Tibial nerve (tissue), 4 donors: ENCODE measurements around the gene PSME1. TPM values are rescaled to one million over a fixed set of nuclear protein-coding genes. Genes with fewer than 3 reads are reported as not detected.

ENCODE experiments used
- DNase-seq, 2 donors: peaks; one replicate each; pipeline ENCODE4 v3.0.0-alpha.2; 2019; ENCODE audit warnings: low spot score in 2 of 2
- H3K27ac ChIP-seq, 4 donors: fragments of 200-600 bp; sonication (generic) in 3 of 4; one replicate each; pipeline ENCODE4 v1.5.1; 2017 to 2019; ENCODE audit warnings: mild to moderate bottlenecking in 1 of 4
- H3K27me3 ChIP-seq, 2 donors: fragments of 200-600 bp; sonication (generic) in 1 of 2; one replicate each; pipeline versions ENCODE4 v1.5.1 to v1.6.0; 2017 to 2019
- H3K36me3 ChIP-seq, 3 donors: fragments of 200-600 bp; sonication (generic); one replicate each; pipeline ENCODE4 v1.5.1; 2018 to 2019
- H3K4me1 ChIP-seq, 4 donors: fragments of 200-600 bp; sonication (generic) in 3 of 4; one replicate each; pipeline ENCODE4 v1.5.1; 2017 to 2019
- H3K4me3 ChIP-seq, 4 donors: fragments of 200-600 bp; sonication (generic) in 3 of 4; one replicate each; pipeline ENCODE4 v1.5.1; 2017 to 2019; ENCODE audit warnings: mild to moderate bottlenecking in 1 of 4, moderate library complexity in 1 of 4
- H3K9me3 ChIP-seq, 4 donors: fragments of 200-600 bp; sonication (generic) in 3 of 4; one replicate each; pipeline ENCODE4 v1.5.1; 2017 to 2019
- EP300 ChIP-seq, 2 donors: sonication (generic); formaldehyde crosslinking; IDR thresholded peaks; one replicate each; pipeline ENCODE4 v1.6.1; 2017; ENCODE audit warnings: antibody characterized with exemption in 2 of 2, mild to moderate bottlenecking in 1 of 2
- POLR2A ChIP-seq, 2 donors: fragments of 450-650 bp; IDR thresholded peaks; one replicate each; pipeline ENCODE4 v1.6.1; 2017; ENCODE audit warnings: antibody characterized with exemption in 2 of 2, mild to moderate bottlenecking in 2 of 2, moderate library complexity in 2 of 2
- WGBS, 2 donors: methylation state at CpG; one replicate each; pipeline ENCODE4 v1.1.5; 2018; 5-methylcytosine and 5-hydroxymethylcytosine counted together
- total RNA-seq, 4 donors: library from RNA; depleted of rRNA; stranded (reverse); fragments of >200 nt; gene quantifications; one replicate each; pipeline ENCODE4 v1.1.0, GENCODE V29; 2016
- TF ChIP-seq, protein P1 (sequence below), 5 experiments: fragments of 200-600 bp in 3 of 5; fragments of 450-650 bp in 2 of 5; sonication (generic) in 3 of 5; IDR thresholded peaks; one replicate each; pipeline ENCODE4 v1.5.1; 2016 to 2019; ENCODE audit warnings: antibody characterized with exemption in 5 of 5, mild to moderate bottlenecking in 3 of 5, moderate library complexity in 2 of 5

Gene PSME1
- total RNA-seq, 4 donors from 2014 or later, result 96.9 to 130 (median 110) TPM

DNA sequence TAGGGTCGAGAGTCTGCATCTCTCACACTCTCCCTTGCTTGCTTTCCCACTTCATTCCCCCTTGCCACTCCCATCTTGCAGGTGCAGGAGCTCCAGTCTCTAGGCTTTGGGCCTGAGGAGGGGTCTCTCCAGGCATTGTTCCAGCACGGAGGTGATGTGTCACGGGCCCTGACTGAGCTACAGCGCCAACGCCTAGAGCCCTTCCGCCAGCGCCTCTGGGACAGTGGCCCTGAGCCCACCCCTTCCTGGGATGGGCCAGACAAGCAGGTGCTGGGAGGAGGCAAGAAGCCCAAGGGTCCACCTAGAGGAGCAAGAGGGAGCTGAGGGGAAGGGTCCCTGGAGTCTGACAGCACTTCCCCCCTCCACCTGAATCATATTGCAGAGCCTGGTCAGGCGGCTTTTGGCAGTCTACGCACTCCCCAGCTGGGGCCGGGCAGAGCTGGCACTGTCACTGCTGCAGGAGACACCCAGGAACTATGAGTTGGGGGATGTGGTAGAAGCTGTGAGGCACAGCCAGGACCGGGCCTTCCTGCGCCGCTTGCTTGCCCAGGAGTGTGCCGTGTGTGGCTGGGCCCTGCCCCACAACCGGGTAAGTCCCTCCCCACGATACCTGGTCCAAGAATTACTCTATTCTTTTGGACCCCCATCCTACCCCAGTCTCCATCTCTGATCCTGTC, 15.5 kb downstream of the PSME1 start:
- no peak for DNase-seq
- Histone ChIP-seq H3K9me3 (no peaks in the 10 kb centered on the region), H3K4me1 (peaks cover 0 to 22% (median 8%) of the 10 kb centered on the region in 4 donors), H3K27me3 (no peaks in the 10 kb centered on the region), H3K4me3 (no peak overlapping the region), H3K27ac (no peak overlapping the region), H3K36me3 (peaks cover 8 to 84% (median 41%) of the 10 kb centered on the region in 3 donors)
- TF ChIP-seq EP300 (IDR thresholded peaks at IDR 0.05) (no peak), POLR2A (IDR thresholded peaks at IDR 0.05) (no peak)
- TF ChIP-seq, protein P1, sequence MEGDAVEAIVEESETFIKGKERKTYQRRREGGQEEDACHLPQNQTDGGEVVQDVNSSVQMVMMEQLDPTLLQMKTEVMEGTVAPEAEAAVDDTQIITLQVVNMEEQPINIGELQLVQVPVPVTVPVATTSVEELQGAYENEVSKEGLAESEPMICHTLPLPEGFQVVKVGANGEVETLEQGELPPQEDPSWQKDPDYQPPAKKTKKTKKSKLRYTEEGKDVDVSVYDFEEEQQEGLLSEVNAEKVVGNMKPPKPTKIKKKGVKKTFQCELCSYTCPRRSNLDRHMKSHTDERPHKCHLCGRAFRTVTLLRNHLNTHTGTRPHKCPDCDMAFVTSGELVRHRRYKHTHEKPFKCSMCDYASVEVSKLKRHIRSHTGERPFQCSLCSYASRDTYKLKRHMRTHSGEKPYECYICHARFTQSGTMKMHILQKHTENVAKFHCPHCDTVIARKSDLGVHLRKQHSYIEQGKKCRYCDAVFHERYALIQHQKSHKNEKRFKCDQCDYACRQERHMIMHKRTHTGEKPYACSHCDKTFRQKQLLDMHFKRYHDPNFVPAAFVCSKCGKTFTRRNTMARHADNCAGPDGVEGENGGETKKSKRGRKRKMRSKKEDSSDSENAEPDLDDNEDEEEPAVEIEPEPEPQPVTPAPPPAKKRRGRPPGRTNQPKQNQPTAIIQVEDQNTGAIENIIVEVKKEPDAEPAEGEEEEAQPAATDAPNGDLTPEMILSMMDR (IDR thresholded peaks at IDR 0.05), result no peak
- WGBS, 2 donors, result 93 to 96% methylated on average over 10 to 16 of the region's 16 CpGs

DNA sequence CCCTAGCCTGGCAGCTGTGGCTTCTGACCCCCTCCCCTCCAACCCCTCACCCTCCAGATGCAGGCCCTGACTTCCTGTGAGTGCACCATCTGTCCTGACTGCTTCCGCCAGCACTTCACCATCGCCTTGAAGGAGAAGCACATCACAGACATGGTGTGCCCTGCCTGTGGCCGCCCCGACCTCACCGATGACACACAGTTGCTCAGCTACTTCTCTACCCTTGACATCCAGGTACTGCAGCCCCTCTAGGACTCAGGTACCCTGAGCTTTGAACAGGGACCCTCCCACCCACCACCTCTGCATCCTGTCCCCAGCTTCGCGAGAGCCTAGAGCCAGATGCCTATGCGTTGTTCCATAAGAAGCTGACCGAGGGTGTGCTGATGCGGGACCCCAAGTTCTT, 19.1 kb downstream of the PSME1 start:
- no peaks in the 10 kb centered on the region for H3K9me3 ChIP-seq
- WGBS, 2 donors, result 97 to 98% methylated on average over 10 of the region's 10 CpGs
- H3K36me3 ChIP-seq, result peaks cover 10 to 98% (median 57%) of the 10 kb centered on the region in 3 donors
- H3K27me3 ChIP-seq, result no peaks in the 10 kb centered on the region
- no peak overlapping the region for H3K4me3 ChIP-seq
- no peak for DNase-seq
- no peak overlapping the region for H3K27ac ChIP-seq
- TF ChIP-seq EP300 (IDR thresholded peaks at IDR 0.05) (no peak), POLR2A (IDR thresholded peaks at IDR 0.05) (no peak)
- TF ChIP-seq, protein P1 (IDR thresholded peaks at IDR 0.05), result no peak
- peaks cover 0 to under 1% (median 0%) of the 10 kb centered on the region in 4 donors for H3K4me1 ChIP-seq

DNA sequence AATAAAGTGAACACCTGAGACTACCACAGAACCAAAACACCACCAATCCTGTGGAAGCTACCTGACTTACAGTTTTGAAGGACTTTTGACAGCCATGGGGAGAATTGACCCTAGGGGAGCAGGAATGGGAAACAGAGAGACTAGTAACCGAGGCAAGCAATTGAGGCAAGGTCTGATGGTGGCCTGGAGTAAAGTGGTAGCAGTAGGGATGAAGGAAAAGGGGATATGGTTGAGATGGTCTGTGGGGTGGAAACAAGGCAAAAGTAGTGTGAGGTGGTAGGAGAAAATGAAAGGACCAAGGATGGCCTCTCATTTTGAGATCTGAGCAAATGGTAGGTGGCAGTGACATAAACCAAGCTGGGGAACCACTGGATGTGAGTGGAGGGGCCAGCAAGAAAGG, 20.8 kb downstream of the PSME1 start:
- Histone ChIP-seq H3K9me3 (no peaks in the 10 kb centered on the region), H3K27me3 (no peaks in the 10 kb centered on the region), H3K36me3 (peaks cover 8 to 86% (median 45%) of the 10 kb centered on the region in 3 donors), H3K27ac (no peak overlapping the region), H3K4me3 (no peak overlapping the region), H3K4me1 (peaks cover 0 to 13% (median 3%) of the 10 kb centered on the region in 4 donors)
- TF ChIP-seq EP300 (IDR thresholded peaks at IDR 0.05), result no peak
- TF ChIP-seq, protein P1 (IDR thresholded peaks at IDR 0.05), result no peak
- no peak for TF ChIP-seq POLR2A (IDR thresholded peaks at IDR 0.05)
- DNase-seq, result no peak
- WGBS, 2 donors, result 88 to 90% methylated on average over 1 of the region's 1 CpG

DNA sequence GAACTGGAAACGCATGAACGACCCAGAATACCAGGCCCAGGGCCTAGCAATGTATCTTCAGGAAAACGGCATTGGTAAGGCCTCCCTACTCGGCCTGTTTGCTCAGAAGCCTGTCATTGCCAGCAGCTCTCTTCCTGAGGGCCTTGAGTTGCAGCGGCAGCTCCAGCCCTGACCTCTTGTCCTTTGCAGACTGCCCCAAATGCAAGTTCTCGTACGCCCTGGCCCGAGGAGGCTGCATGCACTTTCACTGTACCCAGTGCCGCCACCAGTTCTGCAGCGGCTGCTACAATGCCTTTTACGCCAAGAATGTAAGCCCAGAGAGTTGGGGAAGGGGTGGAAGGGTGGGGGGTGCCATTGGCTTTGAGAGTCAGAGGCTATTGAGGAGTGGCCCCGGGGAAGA, 21.3 kb downstream of the PSME1 start:
- 90 to 93% methylated on average over 12 of the region's 12 CpGs for WGBS, 2 donors
- Histone ChIP-seq H3K4me1 (peaks cover 0 to 17% (median 6%) of the 10 kb centered on the region in 4 donors), H3K36me3 (peaks cover 8 to 81% (median 40%) of the 10 kb centered on the region in 3 donors), H3K27me3 (no peaks in the 10 kb centered on the region), H3K27ac (no peak overlapping the region), H3K9me3 (no peaks in the 10 kb centered on the region), H3K4me3 (no peak overlapping the region)
- no peak for DNase-seq
- TF ChIP-seq, protein P1 (IDR thresholded peaks at IDR 0.05), result no peak
- no peak for TF ChIP-seq EP300 (IDR thresholded peaks at IDR 0.05)
- no peak for TF ChIP-seq POLR2A (IDR thresholded peaks at IDR 0.05)

DNA sequence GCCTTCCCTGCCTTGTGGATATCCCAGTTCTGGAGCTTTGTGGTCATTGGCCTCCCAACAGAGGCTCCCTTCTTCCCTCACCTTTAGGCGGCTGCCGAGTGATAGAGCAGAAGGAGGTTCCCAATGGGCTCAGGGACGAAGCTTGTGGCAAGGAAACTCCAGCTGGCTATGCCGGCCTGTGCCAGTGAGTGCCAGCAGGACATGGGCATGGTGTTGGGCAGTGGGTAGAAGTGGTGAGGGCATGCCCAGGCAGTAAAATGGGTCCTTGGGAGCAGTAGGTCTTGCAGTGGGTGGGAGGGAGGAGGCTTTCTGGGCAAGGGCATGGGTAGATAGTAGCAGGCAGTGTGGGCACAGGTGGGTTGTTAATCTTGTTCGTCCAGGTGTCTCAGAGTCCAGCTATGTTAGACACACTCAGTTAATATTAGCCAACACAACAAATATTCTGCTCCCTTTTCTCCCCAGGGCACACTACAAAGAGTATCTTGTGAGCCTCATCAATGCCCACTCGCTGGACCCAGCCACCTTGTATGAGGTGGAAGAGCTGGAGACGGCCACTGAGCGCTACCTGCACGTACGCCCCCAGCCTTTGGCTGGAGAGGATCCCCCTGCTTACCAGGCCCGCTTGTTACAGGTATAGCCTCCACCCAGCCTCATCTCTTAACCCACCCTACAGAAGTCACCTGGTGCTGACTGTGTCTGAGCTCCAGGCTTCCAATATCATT, 23.9 kb downstream of the PSME1 start:
- peaks cover 12 to 80% (median 54%) of the 10 kb centered on the region in 3 donors for H3K36me3 ChIP-seq
- H3K4me1 ChIP-seq, result peaks cover 0 to 42% (median 19%) of the 10 kb centered on the region in 4 donors
- TF ChIP-seq EP300 (IDR thresholded peaks at IDR 0.05), result no peak
- TF ChIP-seq POLR2A (IDR thresholded peaks at IDR 0.05), result no peak
- TF ChIP-seq, protein P1 (IDR thresholded peaks at IDR 0.05), result no peak
- 81 to 85% methylated on average over 11 of the region's 11 CpGs for WGBS, 2 donors
- H3K27me3 ChIP-seq, result no peaks in the 10 kb centered on the region
- no peak for DNase-seq
- no peak overlapping the region for H3K4me3 ChIP-seq
- H3K9me3 ChIP-seq, result no peaks in the 10 kb centered on the region
- peak overlapping the region; percentile 94 to 99 (median 97) for H3K27ac ChIP-seq
